Activated CD8-positive, alpha-beta memory T cell treated with anti-CD3 and anti-CD28 coated beads, Interleukin-2, amount 50 U/mL, for 1 hour (primary cell): ENCODE data around the gene SLC7A8.

Experiments
- DNase-seq: peaks from one replicate; pipeline ENCODE4 v3.0.0-alpha.2; 2020; ENCODE audit errors: extremely low read depth

The SLC7A8 gene

DNA sequence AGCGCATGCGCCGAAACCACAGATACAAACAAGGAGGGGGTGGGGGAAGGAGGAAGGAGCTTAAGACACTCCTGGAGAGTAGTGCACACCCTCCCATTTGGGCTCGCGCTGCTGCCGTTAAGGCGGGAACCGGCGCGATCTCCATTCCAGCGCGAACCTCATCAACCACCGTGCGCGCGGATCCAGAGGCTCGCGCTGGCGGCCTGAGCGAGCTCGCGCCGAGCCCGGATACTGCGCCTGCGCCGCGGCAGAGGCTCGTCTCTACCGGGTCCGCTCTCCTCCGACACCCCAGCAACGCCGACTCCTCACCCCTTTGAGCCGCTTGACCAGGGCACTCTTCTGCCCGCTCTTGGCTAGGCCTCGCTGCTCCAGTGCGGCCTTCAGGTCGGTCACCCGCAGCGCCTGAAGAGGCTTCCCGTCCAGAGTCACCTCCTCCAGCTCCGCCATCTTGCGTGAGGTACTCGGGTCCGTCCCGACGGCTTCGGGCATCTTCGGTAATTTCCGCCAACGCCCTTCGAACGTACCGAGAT, 88.7 kb downstream of the SLC7A8 start, which contains the start of gene ACIN1:
Gene ACIN1 (minus strand): TSS at position 471 of the 530 bp plus-strand sequence. CDS start 24 bp downstream, at position 447.
- no peak for DNase-seq

DNA sequence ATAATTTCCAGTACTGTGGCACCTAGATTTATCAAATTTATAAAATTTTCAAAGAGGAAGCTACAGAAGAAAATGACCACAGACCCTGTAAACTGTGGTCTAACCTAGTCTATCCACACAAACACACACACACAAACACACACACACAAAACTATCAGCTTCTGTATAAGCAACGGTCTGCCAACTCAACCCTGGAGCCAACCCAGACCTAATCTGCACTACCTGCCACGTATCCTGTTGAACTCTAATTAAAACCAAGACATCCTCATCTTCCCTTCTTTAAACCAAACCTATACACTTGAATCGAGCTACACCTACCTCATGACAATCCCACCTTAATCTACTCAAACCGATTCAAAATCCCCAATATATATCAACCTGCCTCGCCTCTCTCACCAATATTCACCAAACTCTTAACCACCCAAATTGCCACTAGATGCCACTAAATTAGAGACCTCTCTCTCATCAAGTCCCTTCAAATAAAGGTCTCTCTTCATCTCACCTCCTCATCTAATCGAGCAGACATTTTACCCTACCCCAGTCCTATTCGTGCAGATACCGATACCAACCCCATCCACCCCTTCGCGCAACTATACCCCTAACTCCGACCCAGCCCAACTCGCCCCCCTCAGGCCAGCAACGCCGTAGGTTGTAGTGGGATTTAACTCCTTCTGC, 89.3 kb downstream of the SLC7A8 start:
- DNase-seq = no peak

DNA sequence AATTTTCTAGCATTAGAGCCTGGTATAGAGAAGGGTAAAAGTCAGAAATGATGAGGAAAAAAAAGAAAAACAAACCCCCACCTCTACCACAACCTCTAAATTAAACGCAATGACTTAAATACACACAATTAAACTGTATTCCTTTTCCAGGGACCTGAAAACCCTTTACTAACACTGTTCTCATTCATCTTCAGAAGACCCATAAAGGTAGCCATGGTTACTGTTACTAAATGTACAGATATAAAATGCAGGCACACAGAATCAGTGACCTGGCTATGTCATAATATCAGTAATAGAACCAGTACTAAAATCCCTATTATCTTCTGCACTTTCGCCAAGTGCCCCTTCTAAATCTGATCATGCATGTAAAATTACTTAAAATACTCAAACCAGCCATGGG, 89.9 kb downstream of the SLC7A8 start:
- no peak for DNase-seq

DNA sequence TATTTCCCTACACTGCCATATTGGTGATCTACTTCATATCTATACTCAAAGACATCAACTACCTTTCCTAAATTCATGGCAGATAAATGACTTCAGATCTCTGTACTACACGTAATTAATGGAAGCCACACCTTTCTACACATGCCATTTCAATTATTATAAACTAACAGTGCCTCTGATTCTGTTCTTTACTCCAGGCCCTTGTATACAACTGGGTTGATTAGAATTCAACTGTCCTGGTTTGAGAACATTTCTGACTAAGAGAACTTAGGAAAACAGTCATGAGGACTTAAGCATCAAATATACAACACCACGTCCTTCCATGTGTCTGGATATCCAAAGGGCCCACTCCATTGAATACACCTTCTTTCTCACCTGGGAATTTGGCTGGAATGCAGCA, 90.4 kb downstream of the SLC7A8 start:
- DNase-seq = no peak

DNA sequence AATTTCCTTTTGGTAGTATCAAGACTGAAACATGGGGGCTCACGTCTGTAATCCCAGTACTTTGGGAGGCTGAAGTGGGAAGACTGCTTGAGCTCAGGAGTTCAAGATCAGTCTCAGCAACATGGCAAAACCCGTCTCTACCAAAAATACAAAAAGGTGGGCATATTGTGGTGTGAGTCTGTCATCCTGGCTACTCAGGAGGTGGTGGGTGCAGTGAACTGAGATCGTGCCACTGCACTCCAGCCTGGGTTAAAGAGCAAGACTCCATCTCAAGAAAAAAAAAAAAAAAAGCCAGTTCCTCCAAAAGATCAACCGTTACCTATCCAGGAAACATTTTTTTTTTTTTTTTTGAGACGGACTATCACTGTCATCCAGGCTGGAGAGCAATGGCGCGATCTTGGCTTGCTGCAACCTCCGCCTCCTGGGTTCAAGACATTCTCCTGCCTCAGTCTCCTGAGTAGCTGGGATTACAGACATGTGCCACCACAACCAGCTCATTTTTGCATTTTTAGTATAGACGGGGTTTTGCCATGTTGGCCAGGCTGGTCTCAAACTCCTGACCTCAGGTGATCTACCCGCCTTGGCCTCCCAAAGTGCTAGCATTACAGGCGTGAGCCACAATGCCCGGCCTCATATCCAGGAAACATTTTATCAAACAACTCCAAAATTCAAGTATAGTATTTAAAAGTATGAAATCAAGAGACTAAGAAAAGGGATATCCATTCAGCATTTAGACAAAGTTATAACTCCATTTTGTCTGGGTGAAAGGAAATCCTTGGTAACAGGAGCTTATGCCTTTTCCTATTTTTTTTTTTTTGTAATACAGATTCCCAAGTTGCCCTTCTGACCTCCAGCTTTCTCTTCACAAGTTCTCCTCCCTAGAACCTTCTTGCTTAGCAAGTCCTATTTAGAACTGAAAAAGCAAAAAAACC, 91.9 kb downstream of the SLC7A8 start:
- DNase-seq = no peak

DNA sequence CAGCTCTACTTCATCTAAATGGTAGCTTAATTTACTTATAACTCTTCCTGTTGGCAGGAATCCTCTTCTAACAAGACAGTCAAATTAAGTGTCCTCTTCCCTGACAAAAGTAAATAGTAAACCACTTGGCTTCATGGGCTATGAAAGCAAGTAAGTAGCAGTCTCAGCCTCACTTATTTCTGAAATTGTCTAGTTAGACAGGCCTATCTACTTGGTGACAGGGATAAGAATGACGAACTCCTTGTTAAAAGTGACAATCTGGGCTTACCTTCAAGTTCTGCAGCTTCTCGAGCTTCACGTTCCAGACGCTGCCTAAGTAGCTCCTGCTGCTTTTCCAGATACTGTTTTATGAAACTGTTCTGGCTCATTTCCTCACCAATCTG, 93.2 kb downstream of the SLC7A8 start:
- no peak for DNase-seq

DNA sequence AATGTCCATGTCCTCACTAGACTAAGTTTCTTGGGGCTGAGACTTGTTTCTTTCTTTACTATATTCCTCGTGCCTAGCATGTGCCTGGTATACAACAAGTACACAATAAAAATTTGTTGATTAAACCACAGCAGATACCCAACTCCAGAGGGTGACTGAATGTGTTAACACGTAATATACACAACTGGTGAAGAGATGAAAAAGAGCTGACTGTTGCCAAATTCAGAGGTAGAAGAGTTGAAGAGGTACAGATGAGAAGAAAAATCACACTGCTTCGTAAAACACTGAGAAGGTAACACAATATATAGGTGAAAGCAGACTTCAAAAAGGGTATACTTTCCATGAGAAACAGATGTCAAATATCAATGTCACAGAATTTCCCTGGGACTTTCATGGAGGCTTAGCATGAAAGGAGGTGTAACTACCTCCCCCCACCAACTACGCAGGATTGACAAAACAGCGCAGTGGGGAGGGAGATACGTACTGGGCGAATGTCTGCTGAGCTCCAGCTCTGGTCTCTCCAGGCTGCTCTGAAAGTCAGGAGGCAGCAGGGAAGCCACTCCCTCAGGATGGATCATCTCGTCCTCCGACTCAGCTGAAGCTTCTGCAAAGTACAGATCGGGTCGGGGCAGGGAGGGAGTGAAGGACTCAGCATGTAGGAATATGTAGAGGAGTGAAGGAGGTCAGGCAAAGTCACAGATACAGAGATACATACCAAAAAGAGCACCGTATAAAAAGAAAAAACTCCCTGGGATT, 93.8 kb downstream of the SLC7A8 start:
- DNase-seq = no peak

DNA sequence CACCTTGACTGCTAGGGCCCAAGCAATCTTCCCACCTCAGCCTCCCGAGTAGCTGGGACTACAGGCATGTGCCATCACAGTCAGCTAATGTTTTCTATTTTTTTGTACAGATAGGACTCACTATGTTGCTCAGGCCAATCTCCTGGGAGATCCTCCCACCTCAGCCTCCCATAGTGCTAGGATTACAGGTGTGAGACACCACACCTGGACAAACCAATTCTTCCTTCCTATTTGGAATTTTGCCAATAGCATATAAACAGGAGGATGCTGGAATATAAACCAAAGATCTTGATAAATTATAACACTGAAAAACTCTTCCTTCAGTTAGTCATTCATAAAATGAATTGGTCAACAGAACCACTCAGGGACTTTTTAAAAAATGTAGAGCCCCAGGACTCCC, 96.9 kb downstream of the SLC7A8 start:
- DNase-seq = no peak

DNA sequence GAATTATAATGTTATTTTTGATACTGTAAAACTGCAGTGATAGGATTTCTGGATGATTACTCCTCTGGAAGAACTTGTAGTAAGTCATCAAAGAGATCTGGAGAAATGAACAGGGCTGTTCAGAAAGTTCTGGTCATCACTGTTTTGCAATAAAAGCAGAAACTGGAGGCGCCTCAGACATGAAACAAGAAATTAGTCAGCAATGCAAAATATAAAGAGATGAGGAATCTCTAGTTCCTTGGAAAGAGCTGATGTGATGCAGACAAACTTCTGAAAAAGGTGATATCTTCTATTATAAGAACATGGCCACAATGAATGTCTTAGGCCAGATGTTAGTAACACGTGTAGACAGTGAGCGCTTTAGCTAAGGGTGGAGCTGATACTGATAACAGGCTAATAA, 98.0 kb downstream of the SLC7A8 start:
- DNase-seq = no peak

DNA sequence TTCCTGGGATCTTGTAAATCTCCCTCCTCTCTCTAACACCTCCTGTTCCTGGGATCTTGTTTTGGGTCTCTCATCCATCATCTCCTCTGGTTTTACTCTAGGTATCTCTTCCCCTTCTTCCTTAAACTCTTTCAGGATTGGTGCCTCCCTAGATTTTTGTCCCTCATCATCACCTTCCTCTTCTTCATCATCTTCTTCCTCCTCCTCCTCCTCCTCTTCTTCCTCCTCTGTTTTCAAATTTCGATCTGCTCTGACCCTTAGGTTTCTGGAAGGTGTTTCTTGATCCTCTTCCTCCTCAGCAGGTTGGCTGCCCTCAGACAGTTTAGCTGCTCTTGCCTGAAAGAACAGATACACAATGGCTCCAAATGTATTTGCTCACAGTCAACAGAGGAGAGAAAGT, 103.0 kb downstream of the SLC7A8 start:
- DNase-seq = no peak

DNA sequence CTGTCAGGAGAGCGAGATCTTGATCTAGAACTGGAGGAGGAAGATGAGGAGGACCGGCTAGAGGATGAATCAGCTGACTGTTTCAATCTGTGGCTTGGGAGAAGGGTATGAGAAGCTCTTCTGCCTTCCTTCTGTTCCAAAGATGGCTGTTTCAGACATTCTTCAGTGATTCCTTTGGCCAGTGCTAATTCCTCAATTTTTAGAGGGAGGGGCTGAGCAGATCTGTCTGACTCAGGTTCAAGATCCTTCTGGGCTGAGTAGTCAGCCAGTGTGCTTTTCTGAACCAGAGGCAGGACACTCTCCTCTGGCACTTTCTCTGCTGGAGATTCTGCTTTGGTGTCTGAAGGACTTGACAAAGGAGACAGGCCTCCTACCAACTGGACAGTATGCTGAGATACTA, 103.7 kb downstream of the SLC7A8 start:
- no peak for DNase-seq

DNA sequence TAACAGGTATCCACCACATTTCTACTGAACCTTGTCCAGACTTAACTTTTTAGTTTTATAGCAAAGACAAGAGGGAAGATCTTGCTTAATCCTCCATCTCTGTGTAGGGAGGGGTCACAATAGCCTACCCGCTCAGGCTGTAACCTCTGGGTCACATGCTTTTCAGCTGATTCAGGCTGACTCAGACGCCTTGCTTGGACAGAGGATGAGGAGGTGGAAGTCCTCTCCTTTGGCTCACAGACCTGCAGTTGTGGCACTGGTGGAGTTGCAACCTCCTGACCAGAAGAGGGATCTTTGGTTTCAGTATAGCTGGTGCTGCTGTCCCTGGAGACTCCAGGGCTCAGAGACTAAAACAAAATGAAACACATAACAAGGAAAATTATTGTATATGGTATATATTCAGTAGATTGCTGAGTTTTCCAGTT, 104.8 kb downstream of the SLC7A8 start:
- DNase-seq = no peak

DNA sequence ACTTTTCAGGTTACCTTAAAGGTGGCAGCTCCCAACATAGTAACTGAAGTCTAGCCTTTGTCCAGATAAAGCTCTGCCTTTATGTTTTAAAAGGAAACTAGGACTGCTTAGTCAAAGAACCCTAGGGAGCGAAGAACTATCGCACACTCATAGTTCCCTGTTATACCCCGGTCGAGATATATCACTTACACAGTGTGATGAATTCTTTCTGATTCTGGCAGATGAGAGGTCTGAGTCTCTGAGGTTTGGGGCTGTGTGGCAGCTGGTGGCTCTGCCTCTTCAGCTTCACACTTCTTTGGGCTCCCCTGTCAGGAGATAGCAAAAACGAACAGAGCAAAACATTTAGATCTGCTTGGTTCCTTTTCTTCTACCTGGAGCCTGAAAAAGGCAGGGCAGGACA, 105.5 kb downstream of the SLC7A8 start:
- no peak for DNase-seq

DNA sequence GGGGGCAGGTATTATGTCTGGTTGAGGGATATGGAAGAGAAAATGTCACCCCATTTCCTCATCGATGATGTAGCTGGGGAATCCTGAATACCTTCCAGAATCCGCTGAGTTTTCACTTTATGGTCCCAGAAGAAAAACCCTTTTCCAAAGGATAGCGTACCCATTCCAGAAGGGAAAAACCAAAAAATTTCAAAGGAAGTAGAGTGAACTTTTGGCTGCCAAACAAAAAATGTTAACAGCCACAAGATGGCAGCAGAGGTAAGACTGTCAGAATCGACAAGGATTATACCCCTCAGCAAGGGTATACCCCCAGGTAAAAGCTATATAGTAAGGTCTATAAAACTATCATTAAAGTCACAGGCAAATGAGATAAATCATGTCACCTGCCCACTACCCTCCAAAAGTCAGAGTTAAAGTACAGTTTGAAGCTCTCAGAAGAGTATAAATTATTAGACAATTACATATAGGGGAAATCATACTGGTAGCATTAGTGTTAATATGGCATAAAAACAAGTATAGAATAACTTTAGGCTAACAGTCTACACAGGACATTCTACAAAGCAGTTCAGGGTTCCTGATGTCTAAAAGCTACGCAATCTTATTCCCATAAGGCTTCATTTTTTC, 106.6 kb downstream of the SLC7A8 start:
- DNase-seq = no peak
